Measurements from ENCODE around the gene ROPN1B. TPM values are rescaled to one million over a fixed set of nuclear protein-coding genes. Genes with fewer than 3 reads are reported as not detected.
"Not testable (repeated sequence)": the region's sequence is repeated elsewhere in the genome, so short reads cannot be mapped to it uniquely, and the experiment has no call there.

The ROPN1B gene
- total RNA-seq, 1 donor from 2014 or later: not detected

GRCh38 chr3:125996751-125997150 lies 27.8 kb downstream of the ROPN1B start:
- DNase-seq (ENCODE audit: low spot score); H3K36me3 Mint-ChIP-seq (ENCODE audit: low read depth); intact Hi-C loops (cut with micrococcal nuclease); H3K4me1 Mint-ChIP-seq (ENCODE audit: low read depth); H3K27ac Mint-ChIP-seq; H3K4me3 Mint-ChIP-seq (ENCODE audit: low read depth); H3K9me3 Mint-ChIP-seq: not testable (repeated sequence)
- peaks cover 27% of the 10 kb centered on the region for H3K27me3 Mint-ChIP-seq (ENCODE audit: low read depth)

- no peak overlapping the region for H3K4me3 Mint-ChIP-seq (ENCODE audit: low read depth)
- peaks cover 10% of the 10 kb centered on the region for H3K27me3 Mint-ChIP-seq (ENCODE audit: low read depth)
- no peaks in the 10 kb centered on the region for H3K4me1 Mint-ChIP-seq (ENCODE audit: low read depth)
- intact Hi-C loops (cut with micrococcal nuclease): no loop called here
- DNase-seq (ENCODE audit: low spot score): no peak
- H3K36me3 Mint-ChIP-seq (ENCODE audit: low read depth): no peaks in the 10 kb centered on the region
- no peak overlapping the region for H3K27ac Mint-ChIP-seq
- peaks cover 6% of the 10 kb centered on the region for H3K9me3 Mint-ChIP-seq
Measured at GRCh38 chr3:126002189-126002588, 33.2 kb downstream of the ROPN1B start.

- no peaks in the 10 kb centered on the region for H3K4me1 Mint-ChIP-seq (ENCODE audit: low read depth)
- intact Hi-C loops (cut with micrococcal nuclease): no loop called here
- H3K36me3 Mint-ChIP-seq (ENCODE audit: low read depth): no peaks in the 10 kb centered on the region
- no peak overlapping the region for H3K4me3 Mint-ChIP-seq (ENCODE audit: low read depth)
- H3K27me3 Mint-ChIP-seq (ENCODE audit: low read depth): peaks cover 7% of the 10 kb centered on the region
- no peaks in the 10 kb centered on the region for H3K9me3 Mint-ChIP-seq
- DNase-seq (ENCODE audit: low spot score): no peak
- H3K27ac Mint-ChIP-seq: no peak overlapping the region
Measured at GRCh38 chr3:126003447-126004190, 34.6 kb downstream of the ROPN1B start.

GRCh38 chr3:126004217-126004616 lies 35.2 kb downstream of the ROPN1B start:
- no peaks in the 10 kb centered on the region for H3K4me1 Mint-ChIP-seq (ENCODE audit: low read depth)
- H3K27ac Mint-ChIP-seq: no peak overlapping the region
- no peaks in the 10 kb centered on the region for H3K9me3 Mint-ChIP-seq
- no peak for DNase-seq (ENCODE audit: low spot score)
- intact Hi-C loops (cut with micrococcal nuclease): no loop called here
- H3K4me3 Mint-ChIP-seq (ENCODE audit: low read depth): no peak overlapping the region
- no peaks in the 10 kb centered on the region for H3K36me3 Mint-ChIP-seq (ENCODE audit: low read depth)
- H3K27me3 Mint-ChIP-seq (ENCODE audit: low read depth): peaks cover 4% of the 10 kb centered on the region

GRCh38 chr3:126004692-126005091 lies 35.7 kb downstream of the ROPN1B start:
- Mint-ChIP-seq H3K4me1 (ENCODE audit: low read depth) (no peaks in the 10 kb centered on the region), H3K27me3 (ENCODE audit: low read depth) (no peaks in the 10 kb centered on the region)
- intact Hi-C loops (cut with micrococcal nuclease): no loop called here

GRCh38 chr3:126005951-126006350 lies 37.0 kb downstream of the ROPN1B start:
- DNase-seq (ENCODE audit: low spot score): no peak
- Mint-ChIP-seq H3K36me3 (ENCODE audit: low read depth) (peaks cover 3% of the 10 kb centered on the region), H3K4me1 (ENCODE audit: low read depth) (no peaks in the 10 kb centered on the region), H3K27ac (no peak overlapping the region), H3K4me3 (ENCODE audit: low read depth) (no peak overlapping the region), H3K9me3 (no peaks in the 10 kb centered on the region), H3K27me3 (ENCODE audit: low read depth) (no peaks in the 10 kb centered on the region)
- intact Hi-C loops (cut with micrococcal nuclease): no loop called here

More at GRCh38 chr3:126004692-126005091, 35.7 kb downstream of the ROPN1B start:
- DNase-seq (ENCODE audit: low spot score): no peak
- no peaks in the 10 kb centered on the region for H3K36me3 Mint-ChIP-seq (ENCODE audit: low read depth)
- no peak overlapping the region for H3K27ac Mint-ChIP-seq
- no peak overlapping the region for H3K4me3 Mint-ChIP-seq (ENCODE audit: low read depth)
- H3K9me3 Mint-ChIP-seq: no peaks in the 10 kb centered on the region

- Mint-ChIP-seq H3K36me3 (ENCODE audit: low read depth) (peaks cover 6% of the 10 kb centered on the region), H3K27ac (no peak overlapping the region), H3K4me1 (ENCODE audit: low read depth) (no peaks in the 10 kb centered on the region), H3K9me3 (no peaks in the 10 kb centered on the region), H3K4me3 (ENCODE audit: low read depth) (no peak overlapping the region), H3K27me3 (ENCODE audit: low read depth) (no peaks in the 10 kb centered on the region)
- no peak for DNase-seq (ENCODE audit: low spot score)
- intact Hi-C loops (cut with micrococcal nuclease): no loop called here
Measured at GRCh38 chr3:126008219-126008618, 39.2 kb downstream of the ROPN1B start.

GRCh38 chr3:126009181-126009580 lies 40.2 kb downstream of the ROPN1B start:
- no peak overlapping the region for H3K4me3 Mint-ChIP-seq (ENCODE audit: low read depth)
- peaks cover 6% of the 10 kb centered on the region for H3K36me3 Mint-ChIP-seq (ENCODE audit: low read depth)
- no peak overlapping the region for H3K27ac Mint-ChIP-seq
- DNase-seq (ENCODE audit: low spot score): no peak
- H3K9me3 Mint-ChIP-seq: no peaks in the 10 kb centered on the region
- no peaks in the 10 kb centered on the region for H3K4me1 Mint-ChIP-seq (ENCODE audit: low read depth)
- intact Hi-C loops (cut with micrococcal nuclease): no loop called here
- H3K27me3 Mint-ChIP-seq (ENCODE audit: low read depth): no peaks in the 10 kb centered on the region

GRCh38 chr3:126013751-126014156 lies 44.8 kb downstream of the ROPN1B start:
- Mint-ChIP-seq H3K4me1 (ENCODE audit: low read depth) (no peaks in the 10 kb centered on the region), H3K4me3 (ENCODE audit: low read depth) (no peak overlapping the region), H3K27ac (no peak overlapping the region), H3K36me3 (ENCODE audit: low read depth) (peaks cover 6% of the 10 kb centered on the region), H3K9me3 (no peaks in the 10 kb centered on the region), H3K27me3 (ENCODE audit: low read depth) (no peaks in the 10 kb centered on the region)
- DNase-seq (ENCODE audit: low spot score): no peak
- intact Hi-C loops (cut with micrococcal nuclease): no loop called here

GRCh38 chr3:126014252-126014651 lies 45.3 kb downstream of the ROPN1B start:
- intact Hi-C loops (cut with micrococcal nuclease): no loop called here
- H3K9me3 Mint-ChIP-seq: no peaks in the 10 kb centered on the region
- no peaks in the 10 kb centered on the region for H3K27me3 Mint-ChIP-seq (ENCODE audit: low read depth)
- H3K36me3 Mint-ChIP-seq (ENCODE audit: low read depth): peaks cover 6% of the 10 kb centered on the region
- H3K27ac Mint-ChIP-seq: no peak overlapping the region
- H3K4me3 Mint-ChIP-seq (ENCODE audit: low read depth): no peak overlapping the region
- H3K4me1 Mint-ChIP-seq (ENCODE audit: low read depth): no peaks in the 10 kb centered on the region
- no peak for DNase-seq (ENCODE audit: low spot score)

- peaks cover 6% of the 10 kb centered on the region for H3K36me3 Mint-ChIP-seq (ENCODE audit: low read depth)
- no peak for DNase-seq (ENCODE audit: low spot score)
- no peak overlapping the region for H3K27ac Mint-ChIP-seq
- no peaks in the 10 kb centered on the region for H3K27me3 Mint-ChIP-seq (ENCODE audit: low read depth)
- no peaks in the 10 kb centered on the region for H3K4me1 Mint-ChIP-seq (ENCODE audit: low read depth)
- H3K9me3 Mint-ChIP-seq: no peaks in the 10 kb centered on the region
- intact Hi-C loops (cut with micrococcal nuclease): no loop called here
- H3K4me3 Mint-ChIP-seq (ENCODE audit: low read depth): no peak overlapping the region
Measured at GRCh38 chr3:126015075-126015474, 46.1 kb downstream of the ROPN1B start.

- Mint-ChIP-seq H3K9me3 (no peaks in the 10 kb centered on the region), H3K36me3 (ENCODE audit: low read depth) (no peaks in the 10 kb centered on the region), H3K27ac (no peak overlapping the region), H3K4me3 (ENCODE audit: low read depth) (no peak overlapping the region), H3K4me1 (ENCODE audit: low read depth) (no peaks in the 10 kb centered on the region), H3K27me3 (ENCODE audit: low read depth) (no peaks in the 10 kb centered on the region)
- intact Hi-C loops (cut with micrococcal nuclease): no loop called here
- DNase-seq (ENCODE audit: low spot score): no peak
Measured at GRCh38 chr3:126016616-126017015, 47.6 kb downstream of the ROPN1B start.

GRCh38 chr3:126017362-126017761 lies 48.4 kb downstream of the ROPN1B start:
- Mint-ChIP-seq H3K27me3 (ENCODE audit: low read depth) (no peaks in the 10 kb centered on the region), H3K27ac (no peak overlapping the region), H3K9me3 (no peaks in the 10 kb centered on the region), H3K36me3 (ENCODE audit: low read depth) (no peaks in the 10 kb centered on the region), H3K4me1 (ENCODE audit: low read depth) (no peaks in the 10 kb centered on the region), H3K4me3 (ENCODE audit: low read depth) (no peak overlapping the region)
- no peak for DNase-seq (ENCODE audit: low spot score)
- intact Hi-C loops (cut with micrococcal nuclease): no loop called here

GRCh38 chr3:126018545-126018944 lies 49.6 kb downstream of the ROPN1B start:
- Mint-ChIP-seq H3K36me3 (ENCODE audit: low read depth) (no peaks in the 10 kb centered on the region), H3K4me3 (ENCODE audit: low read depth) (no peak overlapping the region), H3K4me1 (ENCODE audit: low read depth) (no peaks in the 10 kb centered on the region), H3K27me3 (ENCODE audit: low read depth) (no peaks in the 10 kb centered on the region), H3K27ac (no peak overlapping the region), H3K9me3 (no peaks in the 10 kb centered on the region)
- intact Hi-C loops (cut with micrococcal nuclease): no loop called here
- no peak for DNase-seq (ENCODE audit: low spot score)

Measured in activated T-helper 2 cell treated with anti-CD3 and anti-CD28 coated beads, Interferon-gamma antibody, Interleukin-2, Interleukin-4, amounts not matched to agents 10 μg/mL and 5 μg/mL and 100 μg/mL, durations not matched to agents 14 hours and 24 hours and 36 hours (primary cell).